ENCODE results near the gene ALOX5. TPM values are rescaled to one million over a fixed set of nuclear protein-coding genes. Genes with fewer than 3 reads are reported as not detected.
"Not testable (repeated sequence)": the region's sequence is repeated elsewhere in the genome, so short reads cannot be mapped to it uniquely, and the experiment has no call there.

The ALOX5 gene
- polyA plus RNA-seq, 1 donor: 1.9 TPM

GRCh38 chr10:45374350-45375052 lies 485 bp downstream of the ALOX5 start:
- no peak for DNase-seq

- DNase-seq: no peak
Measured at GRCh38 chr10:45375101-45375500, 1.1 kb downstream of the ALOX5 start.

GRCh38 chr10:45375716-45376231 lies 1.8 kb downstream of the ALOX5 start:
- no peak for DNase-seq

DNA sequence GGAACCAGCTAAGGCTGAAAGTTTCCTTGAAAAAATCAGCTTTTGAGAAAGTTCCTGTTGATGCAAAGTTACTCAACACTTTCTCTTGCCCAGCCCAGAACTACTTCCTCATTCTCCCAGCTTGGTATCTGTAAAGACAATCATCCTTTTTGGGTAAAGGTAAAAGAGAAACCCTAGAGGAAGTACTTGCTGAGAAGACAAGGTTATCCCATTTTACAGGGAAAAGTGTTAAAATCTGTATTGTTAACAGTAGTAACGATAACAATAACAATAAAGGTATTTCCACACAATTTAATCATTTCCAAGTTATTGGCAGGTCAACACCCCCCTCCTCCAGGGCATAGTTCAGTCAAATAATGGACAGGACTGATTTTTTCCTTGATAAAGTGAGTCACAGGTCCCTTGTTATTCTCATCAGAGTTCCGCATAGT lies 2.4 kb downstream of the ALOX5 start:
- DNase-seq: no peak

DNA sequence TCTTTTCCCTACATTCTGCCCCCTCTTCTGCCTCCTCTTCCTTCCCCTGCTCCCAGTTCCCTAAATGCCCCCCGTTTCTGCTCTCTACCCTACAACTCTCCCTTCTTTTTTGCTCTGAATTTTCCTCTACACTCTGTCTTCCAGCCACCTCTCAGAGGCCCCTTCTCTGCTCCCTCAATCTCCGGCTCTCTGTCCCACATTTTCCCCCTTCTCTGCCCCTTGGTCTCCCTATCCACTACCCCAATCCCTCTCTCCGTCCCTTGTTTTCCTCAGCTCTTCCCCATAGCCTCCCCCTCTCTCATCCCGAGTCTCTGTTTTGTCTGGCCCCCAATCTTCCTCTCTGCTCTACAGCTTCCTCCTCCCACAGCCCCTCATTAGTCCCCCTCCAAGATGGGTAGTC lies 3.3 kb downstream of the ALOX5 start:
- no peak for DNase-seq

DNA sequence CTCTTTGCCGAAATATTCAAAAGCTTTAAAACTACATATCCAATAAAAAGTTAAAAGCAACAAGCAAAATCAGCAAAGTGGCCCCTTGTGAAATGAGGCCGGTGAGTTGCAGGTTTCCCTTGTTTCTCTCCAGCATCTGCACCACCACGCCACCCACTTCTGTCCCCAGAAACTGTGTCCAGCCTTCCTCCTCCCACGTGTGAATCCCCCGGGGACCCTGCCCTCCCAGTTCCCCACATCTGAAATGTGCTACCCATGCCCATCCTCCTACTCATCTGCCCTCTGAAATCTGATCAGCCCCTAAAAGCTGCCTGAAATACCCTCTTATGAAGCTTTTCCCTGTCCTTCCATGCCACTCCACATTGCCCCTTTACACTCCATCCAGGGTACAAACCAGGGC lies 3.8 kb downstream of the ALOX5 start:
- no peak for DNase-seq

DNA sequence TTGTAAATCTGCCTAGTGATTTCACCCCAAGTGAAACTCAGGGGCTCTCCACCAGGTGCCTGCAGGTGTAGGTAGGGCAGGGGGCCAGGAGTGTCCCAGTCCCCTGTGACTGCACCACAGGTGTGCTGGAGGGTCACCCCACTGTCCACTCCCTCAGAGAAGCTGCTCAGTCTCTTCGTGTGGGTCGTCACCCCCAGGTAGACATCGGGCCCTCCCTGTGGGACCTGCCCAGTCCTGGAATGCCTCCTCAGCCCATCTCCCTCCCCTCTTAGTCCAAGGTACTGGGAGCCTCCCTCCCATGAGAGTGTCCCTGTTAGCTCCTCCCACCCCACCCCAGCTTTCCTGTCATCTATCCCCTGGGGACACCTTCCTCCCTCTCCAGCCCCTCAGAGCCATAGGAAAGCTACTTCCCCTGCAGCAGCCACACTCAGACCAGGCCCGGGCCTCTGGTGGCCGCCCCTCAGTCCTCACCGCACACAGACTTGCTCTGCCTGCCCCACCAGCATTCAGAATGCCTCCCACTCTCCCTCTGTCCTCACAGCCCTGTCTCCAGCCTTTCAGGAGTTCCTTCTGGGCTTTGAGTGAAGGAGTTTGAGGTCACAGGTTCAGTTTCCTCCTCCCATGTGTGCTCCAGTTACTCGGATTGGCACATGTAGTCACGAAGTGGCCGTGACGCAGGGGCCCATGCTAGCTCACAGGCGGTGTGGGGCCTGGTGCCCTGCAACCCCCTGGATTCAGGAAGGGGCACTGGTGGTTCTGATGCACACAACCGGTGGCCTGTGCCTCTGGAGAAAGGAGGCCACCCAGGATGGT lies 5.1 kb downstream of the ALOX5 start:
- no peak for DNase-seq

GRCh38 chr10:45379891-45380540 lies 6.0 kb downstream of the ALOX5 start:
- peak; percentile 16 for DNase-seq

DNA sequence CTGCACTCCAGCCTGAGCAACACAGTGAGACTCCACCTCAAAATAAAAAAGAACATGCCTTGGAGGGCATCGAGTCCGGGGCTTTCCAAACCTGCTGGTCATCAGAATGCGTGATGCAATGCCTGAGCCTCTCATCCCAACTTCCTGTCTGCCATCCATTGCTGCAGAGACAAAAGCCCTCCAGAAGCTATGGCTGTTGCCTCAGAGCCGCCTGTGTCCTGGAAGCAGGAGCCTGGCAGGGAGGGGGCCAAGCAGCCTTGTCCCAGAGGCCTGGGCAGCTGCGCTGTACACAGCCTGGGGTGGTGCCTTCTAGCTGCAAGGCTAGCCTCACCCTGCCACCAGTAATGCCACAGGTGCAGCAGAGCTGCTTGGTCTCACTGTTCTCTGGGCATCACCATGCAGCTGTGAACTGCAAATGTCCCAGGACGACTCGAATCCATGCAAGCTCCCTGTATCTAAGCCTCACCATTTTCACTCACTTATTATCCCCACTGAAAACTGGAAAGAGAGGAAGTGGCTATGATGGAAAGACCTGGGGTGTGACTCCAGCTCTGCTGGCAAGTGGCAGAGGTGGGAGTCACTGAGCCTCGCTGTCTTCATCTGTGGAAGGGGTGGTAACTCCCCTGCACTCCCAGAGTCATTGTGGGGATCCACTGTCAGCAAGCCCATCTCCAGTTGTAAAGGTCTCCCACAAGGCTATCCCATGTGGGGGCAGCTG lies 7.0 kb downstream of the ALOX5 start:
- no peak for DNase-seq

DNA sequence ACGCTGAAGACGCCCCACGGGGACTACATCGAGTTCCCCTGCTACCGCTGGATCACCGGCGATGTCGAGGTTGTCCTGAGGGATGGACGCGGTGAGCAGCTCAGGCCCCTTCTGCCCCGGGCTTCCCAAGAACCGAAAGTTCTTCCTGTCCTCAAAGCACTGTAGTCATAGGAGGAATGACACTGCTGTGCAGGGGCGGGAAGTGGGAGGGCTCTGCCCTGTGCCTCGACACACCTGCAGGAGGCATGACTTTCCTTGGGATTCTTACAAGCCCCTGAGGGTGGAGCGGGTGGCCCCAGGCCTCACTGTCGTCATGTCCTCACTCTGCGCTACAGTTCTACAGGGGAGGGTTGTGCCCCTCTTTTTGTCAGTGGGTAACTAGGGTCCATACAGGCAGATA lies 8.6 kb downstream of the ALOX5 start:
- DNase-seq: no peak

DNA sequence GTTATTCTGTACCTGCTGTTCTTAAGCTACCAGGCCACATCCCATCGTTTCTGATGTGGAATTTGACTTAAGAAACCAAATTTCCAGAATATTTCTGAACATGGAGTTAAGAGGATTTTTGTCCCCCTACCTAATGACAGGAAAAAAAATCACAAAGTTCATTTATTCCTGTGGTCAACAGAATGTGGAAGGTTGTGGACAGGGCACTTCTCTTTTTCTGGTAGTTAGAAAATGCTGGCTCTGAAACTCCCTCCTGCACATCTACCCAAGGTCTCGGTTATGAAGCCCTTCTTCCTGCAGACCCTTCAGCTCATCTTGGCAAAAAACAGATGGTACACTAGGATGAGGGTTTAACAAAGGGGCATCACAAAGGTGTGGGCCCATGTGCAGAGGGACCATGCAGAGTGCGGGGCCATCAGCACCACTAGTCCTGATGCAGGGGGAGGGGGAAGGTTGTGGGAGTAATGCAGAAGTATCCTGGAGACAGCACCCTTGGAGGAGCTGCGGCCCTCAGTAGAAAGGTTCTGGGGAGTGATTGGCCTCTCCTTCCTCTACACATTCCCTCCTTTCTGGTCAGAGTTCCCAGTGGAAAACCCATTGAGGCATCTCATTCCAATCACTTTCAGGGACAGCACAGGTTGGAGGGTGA lies 9.8 kb downstream of the ALOX5 start:
- no peak for DNase-seq

GRCh38 chr10:45386657-45387056 lies 12.6 kb downstream of the ALOX5 start:
- no peak for DNase-seq

DNA sequence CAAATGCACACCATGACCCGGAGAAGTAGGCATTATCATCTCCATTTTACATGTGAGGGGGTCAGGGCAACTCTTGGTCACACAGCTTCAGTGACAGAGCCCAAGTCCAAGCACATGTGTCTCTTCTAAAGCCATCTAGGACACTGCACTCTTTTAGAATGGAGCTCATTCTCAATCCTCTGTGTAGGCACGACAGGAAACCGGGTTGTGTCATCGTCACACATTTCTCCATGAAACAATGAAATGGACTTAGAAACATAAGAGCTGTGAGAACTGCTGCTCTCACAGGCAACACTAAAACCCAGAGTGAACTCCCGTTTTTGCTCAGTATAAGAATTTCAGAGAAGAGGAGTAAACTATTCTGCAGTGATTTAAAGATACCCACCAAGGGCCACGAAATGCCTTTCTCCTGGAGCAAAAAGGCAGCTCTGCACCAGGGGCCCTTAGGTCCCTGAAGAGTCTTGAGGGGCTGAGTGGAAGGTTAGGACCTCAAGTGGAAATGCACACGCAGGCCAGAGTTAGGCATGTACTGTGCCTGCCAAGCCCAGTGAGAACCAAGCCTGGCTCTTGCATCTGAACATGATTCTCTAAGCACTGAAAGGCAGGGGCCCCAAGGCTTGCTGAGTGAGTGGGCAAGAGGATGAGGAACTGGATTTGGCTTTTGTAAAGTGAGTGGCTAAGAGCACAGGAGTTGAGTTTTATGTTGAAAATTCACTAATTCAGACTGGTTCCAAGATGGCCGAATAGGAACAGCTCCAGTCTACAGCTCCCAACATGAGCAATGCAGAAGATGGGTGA lies 13.3 kb downstream of the ALOX5 start:
- DNase-seq: no peak

DNA sequence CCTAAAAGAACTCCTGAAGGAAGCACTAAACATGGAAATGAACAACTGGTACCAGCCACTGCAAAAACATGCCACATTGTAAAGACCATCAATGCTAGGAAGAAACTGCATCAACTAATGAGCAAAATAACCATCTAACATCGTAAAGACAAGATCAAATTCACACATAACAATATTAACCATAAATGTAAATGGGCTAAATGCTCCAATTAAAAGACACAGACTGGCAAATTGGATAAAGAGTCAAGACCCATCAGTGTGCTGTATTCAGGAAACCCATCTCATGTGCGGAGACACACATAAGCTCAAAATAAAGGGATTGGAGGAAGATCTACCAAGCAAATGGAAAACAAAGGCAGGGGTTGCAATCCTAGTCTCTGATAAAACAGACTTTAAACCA lies 15.7 kb downstream of the ALOX5 start:
- not testable (repeated sequence) for DNase-seq

GRCh38 chr10:45391636-45392035 lies 17.6 kb downstream of the ALOX5 start:
- not testable (repeated sequence) for DNase-seq

- no peak for DNase-seq
Measured at GRCh38 chr10:45395554-45395953, 21.5 kb downstream of the ALOX5 start.

DNA sequence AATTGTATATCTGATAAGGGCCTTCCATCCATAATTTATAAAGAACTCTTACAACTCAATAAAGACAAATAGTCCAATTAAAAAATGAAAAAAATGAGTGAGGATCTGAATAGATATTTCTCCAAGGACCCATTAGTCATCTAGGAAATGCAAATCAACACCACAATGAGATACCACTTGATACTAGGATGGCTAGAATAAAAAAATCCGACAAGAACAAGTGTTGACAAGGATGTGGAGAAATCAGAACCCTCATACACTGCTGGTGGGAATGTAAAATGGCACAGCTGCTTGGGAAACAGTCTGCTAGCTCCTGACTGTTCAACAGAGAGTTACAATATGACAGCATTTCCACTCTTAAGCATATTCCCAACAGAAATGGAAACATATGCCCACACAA lies 24.6 kb downstream of the ALOX5 start:
- DNase-seq: no peak

- DNase-seq: no peak
Measured at GRCh38 chr10:45399113-45399512, 25.1 kb downstream of the ALOX5 start.

- no peak for DNase-seq
Measured at GRCh38 chr10:45403151-45403550, 29.1 kb downstream of the ALOX5 start.

GRCh38 chr10:45404087-45404769 lies 30.2 kb downstream of the ALOX5 start:
- DNase-seq: no peak

DNA sequence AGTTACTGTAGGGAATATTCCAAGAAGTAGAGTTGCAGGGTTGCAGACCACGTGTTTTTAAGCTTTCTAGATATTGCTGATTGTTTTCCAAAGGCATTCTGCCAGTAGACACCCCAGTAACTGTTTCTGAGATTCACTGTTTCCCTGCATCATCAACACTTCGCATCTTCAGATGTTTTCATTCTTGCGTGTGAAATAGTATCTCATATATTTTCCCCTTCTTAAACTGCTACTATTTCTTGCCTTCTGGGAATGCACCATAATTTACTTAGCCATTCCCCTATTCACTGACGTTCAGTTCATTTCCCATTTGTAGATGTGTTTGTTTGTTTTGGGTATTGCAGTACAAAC lies 30.7 kb downstream of the ALOX5 start:
- no peak for DNase-seq
